Stimulated activated CD4-positive, alpha-beta T cell treated with anti-CD3 and anti-CD28 coated beads, TNF-alpha, amount 100 ng/mL, for 1 hour (primary cell): ENCODE data around the gene KCNJ12.
A peak's percentile ranks its signal among the peaks of the same experiment; 100 is the strongest.
"Not testable (repeated sequence)": the region's sequence is repeated elsewhere in the genome, so short reads cannot be mapped to it uniquely, and the experiment has no call there.

Experiments used
- DNase-seq, 3 donors: peaks; one replicate each; pipeline ENCODE4 v3.0.0-alpha.2; 2020; ENCODE audit warnings: low read depth in 3 of 3, low spot score in 1 of 3

The KCNJ12 gene

DNA sequence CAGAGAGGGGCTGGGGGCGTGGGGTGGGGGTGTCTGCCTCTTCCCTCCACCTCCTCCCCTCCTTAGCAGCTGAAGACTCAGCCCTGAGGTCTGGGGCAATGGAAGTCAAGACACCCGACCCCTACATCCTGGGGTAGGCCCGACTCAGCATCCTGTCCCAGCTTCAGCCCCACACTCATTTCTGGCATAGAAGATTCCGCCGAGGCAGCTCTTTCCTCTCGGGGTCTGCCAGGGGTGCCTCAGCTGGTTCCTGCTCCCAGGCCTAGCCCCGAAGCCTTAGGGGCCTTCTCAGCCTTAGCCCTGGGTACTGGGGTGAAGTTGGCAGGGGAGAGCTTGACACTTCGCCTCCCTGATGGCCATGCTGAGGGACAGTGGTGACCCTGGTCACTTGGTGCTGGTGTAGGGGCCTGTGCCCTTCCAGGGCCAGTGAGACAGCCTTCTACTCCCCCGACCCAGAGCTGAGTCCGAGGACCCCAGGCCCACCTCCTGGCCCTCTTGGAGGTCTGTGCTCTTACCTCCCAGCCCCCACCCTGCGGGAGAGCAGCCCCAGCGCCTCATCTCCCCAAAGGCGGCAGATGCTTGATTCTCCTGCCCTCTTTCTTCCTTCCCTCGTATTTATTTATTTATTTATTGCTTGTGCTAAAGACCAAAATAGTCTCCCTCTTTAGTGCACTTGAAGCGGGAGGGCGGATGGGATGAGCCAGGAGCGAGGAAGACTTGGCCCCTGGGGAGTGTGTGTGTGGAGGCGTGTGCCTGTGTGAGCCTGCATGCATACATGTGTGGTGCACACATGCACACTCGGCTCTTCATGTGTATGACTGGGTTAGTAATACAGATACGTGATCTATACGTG is 42.5 kb downstream of the KCNJ12 start:
- no peak for DNase-seq

DNA sequence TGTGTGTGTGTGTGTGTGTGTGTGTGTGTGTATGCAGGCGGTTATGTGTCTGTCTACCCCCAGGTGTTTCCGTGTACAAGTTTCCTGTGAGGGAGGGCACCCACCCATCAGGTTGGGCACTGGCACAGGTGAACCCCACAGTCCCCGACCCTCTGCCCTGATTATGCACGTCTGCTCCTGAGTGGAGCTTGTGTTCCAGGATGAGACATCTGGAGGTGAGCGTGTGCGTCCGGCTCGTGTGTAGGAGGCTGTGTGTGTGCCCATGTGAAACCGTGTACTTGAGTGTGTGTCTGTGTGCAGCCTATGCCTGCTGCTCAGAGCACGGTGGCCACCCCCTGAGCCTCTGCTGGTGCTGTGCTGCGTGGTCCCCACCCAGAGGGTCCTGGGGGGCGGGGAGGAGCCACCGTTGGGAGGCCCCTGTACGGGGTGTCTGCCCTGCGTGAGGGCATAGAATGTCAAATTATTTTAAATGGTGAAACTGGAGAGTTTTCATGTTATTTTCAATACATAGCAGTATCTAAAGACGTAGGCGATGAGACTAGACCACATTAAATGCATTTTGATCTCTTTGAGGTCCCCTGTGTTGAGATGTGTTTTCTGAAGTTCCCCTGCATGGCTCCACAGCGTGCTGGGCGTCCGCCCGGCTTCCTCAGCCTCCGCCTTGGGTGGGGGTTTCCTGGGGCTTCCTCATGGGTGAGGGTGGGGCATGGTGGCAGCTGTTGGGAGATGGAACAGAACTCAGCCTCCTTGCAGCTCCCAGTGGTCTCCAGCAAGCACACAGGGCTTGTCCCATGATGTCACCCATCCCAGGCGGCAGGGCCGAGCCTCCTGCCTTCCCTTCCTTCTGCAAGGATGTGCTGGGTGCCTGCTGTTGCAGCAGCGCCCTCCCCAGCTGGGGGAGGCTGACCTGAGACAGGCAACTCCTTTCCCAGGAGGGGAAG is 43.4 kb downstream of the KCNJ12 start:
- peak in 1 of 3 donors; percentile 14 for DNase-seq

DNA sequence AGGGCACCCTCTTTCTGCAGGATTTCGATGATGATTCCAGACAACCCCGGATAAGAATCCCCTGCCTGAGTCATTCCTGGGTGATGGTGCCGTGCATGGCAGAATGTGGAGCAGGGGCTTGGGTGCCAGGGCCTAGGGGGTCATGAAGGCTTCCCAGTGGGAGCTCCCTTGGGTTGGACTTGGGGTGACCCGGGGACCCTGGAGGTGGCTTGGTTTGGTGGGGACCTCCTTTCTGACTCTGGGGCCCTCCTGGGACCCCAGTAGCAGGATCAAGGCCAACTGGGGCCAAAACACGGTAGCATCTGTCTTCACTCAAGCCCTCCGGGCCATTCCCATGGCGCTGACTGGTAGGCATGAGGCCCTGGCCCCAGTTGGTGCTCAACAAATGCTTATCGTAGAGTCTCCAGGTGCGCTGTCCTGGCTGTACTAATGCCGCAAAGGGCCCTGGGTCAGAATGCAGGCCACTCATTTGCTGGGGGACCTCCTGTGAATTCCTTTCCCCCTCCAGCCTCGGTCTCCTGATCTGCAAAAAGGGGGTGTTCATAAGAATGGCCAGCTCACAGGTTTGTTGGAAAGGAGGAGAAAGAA is 44.4 kb downstream of the KCNJ12 start:
- DNase-seq = not testable (repeated sequence)

DNA sequence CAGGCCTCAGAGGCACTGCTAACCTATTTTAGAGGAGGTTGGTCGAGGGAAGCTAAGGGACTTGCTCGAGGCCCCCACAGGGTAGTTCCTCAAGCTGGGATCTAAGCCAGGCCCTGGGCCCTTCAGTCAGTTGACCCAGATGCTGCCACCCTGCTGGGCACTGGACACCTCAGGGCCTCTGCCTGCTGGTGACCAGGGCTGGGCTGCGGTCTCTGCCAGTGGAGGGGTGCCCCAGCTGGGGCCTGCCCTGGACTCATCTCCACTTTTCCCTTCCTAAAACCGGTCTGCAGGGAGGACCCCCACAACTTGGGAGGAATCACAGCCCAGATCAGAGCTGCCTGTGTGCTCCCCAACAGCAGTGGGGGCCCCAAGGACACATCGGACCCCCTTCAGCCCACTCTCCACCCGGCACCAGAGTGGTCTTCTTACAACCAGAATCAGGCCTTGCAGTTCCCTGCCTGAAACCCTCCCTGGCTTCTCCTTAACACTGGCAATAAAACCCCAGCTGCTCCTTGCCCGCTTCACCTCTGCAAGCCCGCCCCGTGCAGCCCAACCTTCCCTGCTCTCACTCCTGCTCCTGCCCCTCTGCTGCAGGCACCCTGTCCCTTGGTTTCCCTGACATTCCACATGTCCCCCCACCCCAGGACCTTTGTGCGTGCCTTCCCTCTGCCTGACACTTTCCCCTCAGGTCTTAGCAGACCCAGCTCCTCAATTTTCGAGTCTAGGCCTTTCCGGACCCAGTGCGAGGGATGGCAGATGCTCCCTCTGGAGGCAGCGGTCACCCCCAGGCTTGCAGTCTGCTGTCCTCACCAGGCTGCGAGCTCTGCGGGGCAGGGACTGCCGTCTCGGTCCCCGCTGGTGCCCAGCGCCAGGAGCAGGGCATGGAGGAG is 45.5 kb downstream of the KCNJ12 start:
- not testable (repeated sequence) for DNase-seq

DNA sequence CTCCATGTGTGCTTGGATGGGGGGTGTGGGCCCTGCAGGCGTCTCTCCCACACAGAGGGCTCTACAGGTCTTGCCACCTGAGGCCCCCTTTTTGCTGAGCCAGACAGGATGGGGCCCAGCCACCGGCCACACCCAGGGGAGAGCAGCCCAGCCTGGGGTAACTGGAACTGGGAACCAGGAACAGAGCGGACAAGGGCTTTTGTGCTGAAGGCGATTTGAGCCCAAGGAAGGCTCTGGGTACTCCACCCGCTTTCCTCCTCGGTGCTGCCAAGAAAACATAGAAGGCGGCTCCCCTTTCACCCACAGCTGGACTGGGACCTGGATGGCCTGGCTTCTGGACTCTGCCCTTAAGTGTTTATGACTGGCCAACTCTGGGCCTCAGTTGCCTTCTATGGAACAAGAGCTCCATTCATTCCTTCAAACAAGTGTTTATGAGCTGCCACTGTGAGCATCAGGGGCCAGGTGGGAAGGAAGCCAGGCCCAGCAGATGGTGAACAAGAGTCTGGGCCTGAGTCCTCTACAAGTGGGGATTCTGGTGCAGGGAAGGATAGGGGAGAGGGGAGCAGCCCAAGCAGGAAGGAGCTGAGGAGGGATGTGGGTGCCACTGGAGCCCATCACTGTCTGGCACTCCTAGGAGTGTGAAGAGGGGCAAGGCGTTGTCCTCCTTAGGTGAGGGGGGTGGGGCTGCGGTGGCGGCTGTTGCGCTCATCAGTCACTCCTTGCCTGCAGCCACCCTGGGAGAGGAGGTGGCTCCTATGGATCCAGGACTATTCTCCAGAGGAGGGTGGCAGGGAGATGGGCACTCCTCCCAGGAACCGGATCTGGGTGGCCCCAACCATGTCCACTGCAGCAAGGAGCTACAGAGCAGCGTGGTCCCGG is 46.4 kb downstream of the KCNJ12 start:
- DNase-seq = not testable (repeated sequence)

DNA sequence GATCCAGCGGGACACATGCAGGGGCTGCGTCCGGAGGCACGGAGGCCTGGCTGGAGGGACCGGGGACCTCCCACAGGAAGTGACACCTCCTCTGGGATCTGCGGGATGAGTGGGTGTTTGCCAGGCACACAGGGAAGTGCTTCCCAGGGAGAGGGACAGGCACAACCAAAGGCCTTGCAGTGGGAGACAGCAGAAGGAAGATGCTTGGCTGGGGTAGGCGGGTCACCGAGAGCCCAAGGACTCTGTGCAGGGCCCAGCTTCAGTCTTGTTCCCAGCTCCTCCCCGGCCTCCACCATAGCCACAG is 47.0 kb downstream of the KCNJ12 start:
- not testable (repeated sequence) for DNase-seq

DNA sequence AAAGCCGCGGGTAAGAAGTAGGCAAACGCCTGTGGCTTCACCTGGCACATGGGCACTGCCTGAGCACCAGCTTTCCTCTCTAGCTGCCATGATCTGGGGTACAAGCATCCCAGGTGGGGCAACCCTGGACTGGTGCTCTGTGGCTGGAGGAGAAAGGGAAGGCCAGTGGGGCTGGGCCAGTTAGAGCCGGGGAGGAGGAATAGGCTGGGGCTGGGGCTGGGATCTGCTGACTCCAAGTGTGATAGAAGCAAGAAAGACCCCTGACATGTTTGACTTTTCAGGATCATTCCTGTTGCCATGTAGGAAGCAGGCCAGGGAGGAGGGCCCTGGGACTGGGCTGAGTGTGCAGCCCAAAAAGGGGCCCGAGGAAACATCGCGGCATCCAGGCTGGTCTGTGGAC is 48.5 kb downstream of the KCNJ12 start:
- DNase-seq = not testable (repeated sequence)

DNA sequence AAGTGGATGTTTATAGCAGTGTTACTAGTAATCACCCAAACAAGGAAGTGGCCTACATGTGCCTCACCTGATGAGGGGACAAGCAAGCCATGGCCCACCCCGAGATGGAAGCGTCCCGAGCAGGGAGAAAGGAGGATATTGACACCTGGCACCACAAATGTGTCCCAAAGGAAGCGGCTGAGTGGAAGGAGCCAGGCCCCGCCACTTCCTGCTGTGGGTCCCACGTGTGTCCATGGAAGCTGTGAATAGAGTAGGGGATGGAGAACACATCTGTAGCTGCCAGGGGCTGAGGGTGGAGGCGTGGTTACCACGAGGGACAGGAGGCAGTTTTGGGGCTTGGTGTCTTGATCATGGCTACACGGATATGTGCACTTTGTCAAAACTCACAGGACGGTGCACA is 49.2 kb downstream of the KCNJ12 start:
- DNase-seq = no peak

DNA sequence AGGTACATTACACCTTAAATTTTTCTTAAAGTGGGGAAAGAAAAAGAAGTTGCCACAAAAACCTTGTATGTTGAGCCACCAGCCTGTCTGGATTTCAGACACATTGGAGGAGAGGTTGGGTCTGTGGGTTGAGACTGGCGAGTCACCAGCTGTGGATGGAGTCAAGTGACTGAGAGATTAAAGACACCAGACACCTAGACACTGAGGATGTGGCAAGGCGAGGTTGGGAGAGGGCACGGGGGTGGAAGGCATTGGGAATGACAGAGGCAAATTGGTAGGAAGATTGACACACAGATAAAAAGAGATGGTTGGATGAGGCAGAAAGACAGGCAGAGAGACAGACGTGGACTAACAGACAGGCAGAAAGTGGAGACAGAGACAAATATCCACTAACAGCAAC is 49.6 kb downstream of the KCNJ12 start:
- no peak for DNase-seq

DNA sequence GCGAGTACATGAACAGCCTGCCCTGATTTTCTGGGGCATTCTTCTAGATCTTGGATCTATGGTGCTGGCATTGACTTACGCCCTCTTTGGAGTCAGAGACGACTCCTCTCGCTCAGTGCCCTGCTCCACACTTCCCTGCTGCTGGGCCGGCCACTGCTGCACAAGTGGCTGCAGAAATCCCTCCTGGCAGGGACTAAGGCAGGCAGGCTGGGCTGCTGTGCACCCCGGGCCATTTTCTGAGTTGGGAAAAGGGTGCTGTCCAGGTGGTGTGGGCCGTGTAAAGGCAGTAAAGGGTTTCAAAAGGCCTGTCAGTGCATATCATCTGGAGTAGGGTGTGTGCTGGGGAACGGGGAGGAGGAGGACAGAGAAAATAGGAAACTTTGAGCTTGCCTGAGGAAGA is 50.1 kb downstream of the KCNJ12 start:
- not testable (repeated sequence) for DNase-seq

DNA sequence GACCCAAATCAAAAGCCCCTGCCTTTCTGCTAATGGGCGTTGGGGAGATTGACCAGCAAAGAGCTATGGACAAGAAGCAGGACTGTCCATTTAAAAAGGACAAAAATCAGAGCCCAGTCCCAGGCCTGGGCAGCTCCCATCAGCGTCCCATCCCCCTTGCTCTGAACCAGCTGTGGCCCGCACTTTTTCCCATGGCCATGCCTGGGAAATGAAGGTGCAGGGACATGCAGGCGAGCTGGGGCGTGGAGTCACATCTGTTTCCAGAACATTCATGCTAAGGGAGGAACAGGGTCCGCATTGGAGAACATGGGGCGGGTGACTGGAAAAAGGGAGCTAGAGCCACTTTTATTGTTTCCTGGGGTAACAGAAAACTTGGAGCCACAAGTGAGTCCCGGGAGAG is 50.7 kb downstream of the KCNJ12 start:
- DNase-seq = not testable (repeated sequence)

DNA sequence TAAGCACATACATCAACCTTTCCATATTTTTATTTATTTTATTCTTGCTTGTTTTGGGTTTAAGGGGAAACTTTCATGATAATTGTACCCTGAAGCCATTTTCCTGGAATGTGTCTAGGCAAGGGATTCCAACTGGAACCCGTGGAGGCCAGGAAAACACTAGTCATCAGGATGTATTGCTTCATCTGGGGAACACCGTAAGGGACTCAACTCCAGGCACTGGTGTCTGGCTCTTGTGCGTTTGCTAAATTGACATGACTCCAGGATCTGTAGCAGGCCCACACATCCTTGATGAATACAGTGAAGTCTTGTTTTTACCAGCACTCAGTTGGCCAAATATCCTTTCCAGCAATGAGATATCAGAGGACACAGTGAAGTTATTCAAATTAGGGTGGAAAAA is 51.6 kb downstream of the KCNJ12 start:
- not testable (repeated sequence) for DNase-seq

DNA sequence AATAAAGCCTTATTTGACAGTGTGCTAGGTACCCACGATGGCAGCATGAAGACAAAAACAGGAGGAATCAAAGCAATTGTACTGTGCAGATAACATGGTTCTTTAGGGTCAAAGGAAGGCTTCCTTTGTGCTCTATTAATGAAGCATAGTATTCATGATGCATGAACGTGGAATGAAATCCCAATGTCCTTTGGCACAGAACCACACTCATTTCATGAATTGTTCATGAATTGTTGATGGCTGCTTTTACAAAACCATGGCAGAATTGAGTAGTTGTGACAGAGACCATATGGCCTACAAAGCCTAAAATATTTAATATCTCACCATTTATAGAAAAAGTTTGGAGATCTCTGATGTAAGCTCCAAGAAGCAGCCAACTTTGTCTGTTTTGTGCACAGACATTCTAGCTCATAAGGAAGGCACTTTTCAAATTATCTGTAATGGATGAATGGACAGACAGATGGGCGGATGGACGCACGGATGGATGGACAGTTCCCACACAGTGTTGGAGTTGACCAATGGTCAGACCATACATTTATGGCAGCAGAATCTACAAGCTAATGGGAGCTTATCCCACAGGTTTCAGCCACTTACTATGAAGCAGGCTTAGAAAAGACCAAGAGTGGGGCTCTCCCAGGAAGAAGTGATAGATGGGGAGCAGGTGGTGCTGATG is 52.7 kb downstream of the KCNJ12 start:
- DNase-seq = not testable (repeated sequence)

DNA sequence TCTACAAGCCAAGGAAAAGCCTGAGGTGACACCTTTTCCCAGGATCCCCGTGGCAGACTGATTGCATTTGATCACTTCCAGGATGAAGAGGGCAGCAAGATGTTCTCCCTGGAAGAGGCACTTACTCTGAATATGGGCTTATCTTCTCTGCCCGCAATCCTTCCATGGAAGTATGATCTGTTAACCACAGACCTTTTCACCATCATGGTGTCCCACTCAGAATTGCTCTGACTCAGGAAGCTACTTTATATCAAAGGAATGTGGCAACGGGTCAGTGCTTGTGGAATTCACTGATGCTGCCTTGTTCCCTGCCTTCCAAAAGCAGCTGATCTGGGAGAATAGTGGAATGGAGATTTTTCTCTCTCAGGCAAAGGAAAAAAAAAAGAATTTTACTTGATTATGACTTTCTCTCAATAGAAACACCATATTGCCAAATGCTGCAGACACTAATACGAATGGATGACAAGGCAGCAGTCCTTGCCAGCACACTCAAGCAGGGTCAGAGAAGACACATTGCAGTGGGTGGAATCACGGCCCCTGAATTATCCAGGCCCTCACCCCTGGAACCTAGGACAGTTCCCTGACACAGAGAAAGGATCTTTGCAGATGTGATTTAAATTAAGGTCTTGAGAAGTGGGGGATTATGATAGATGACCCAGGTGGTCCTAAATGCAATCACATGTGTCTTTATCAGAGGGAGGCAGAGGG is 53.9 kb downstream of the KCNJ12 start:
- DNase-seq = not testable (repeated sequence)

DNA sequence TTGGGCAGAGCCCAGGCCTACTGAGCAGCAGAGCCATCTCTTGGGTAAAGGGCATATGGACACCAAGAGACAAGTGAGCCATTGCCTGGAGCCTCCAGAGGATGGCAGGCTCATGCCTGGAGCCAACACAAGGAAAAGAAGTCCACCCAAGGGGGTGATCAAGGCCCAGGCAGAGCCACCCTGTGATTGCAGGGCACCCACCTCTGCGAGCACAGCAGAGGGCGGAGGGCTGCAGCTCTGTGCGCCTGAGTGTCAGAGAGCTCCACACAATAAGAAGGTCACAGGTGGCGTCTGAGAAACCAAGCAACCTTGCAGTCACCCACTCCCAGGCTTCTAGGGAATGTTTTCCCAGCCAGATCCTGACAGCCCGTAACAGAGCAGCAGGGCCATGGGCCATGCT is 57.8 kb downstream of the KCNJ12 start:
- DNase-seq = not testable (repeated sequence)

DNA sequence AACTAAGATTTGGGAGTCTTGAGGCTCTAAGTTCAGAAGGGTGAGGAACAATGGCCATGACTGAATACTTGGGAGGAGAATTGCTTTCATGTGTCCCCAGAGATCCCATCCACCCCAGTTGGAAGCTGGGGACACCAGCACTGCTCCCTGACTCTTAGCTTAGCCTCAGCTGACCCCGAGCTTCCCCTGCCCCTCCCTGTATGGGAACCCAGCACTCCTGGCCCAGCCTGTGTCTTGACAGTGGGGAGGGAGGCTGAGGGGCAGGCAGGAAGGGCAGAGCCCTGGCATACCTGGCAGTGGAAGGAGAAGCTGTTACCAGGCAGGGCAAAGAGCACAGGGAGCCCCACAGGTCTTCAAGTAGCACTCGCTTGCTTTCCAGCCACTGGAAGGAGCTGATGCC is 58.8 kb downstream of the KCNJ12 start:
- DNase-seq = not testable (repeated sequence)

DNA sequence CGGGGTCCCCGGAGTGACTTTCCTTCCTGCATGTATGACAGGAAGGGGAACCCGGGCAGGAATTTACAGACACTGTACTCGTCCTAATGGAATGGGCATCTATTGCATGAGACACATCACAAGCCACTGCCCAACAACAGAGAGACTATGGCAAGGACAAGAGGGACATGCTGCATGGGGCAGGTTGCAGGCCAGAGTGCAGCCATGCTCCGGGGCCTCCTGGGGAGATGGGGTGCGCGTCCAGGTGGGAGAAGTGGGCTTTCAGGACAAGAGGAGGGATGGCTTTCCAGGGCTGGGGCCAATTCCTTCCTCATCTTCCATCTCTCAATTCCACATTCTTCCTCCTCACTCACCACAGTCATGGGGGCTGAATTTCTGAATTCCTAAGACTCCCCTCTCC is 60.3 kb downstream of the KCNJ12 start:
- DNase-seq = not testable (repeated sequence)
